C4-2B (cell line): ENCODE results near the gene FAM156A.

Experiments
- CTCF ChIP-seq: fragments of 450-650 bp; conservative IDR thresholded peaks from 2 replicates; pipeline ENCODE4 v1.5.1; 2017; ENCODE audit warnings: mild to moderate bottlenecking
- ZFX ChIP-seq: fragments of 450-650 bp; IDR thresholded peaks from 2 replicates; pipeline ENCODE4 v1.6.1; 2017

- TF ChIP-seq CTCF (no peak), ZFX (no peak)
These were observed 44.8 kb upstream of the FAM156A start for GRCh38 chrX:53003111-53003510.
